ENCODE data around the gene LIPH.

Gene LIPH

DNA sequence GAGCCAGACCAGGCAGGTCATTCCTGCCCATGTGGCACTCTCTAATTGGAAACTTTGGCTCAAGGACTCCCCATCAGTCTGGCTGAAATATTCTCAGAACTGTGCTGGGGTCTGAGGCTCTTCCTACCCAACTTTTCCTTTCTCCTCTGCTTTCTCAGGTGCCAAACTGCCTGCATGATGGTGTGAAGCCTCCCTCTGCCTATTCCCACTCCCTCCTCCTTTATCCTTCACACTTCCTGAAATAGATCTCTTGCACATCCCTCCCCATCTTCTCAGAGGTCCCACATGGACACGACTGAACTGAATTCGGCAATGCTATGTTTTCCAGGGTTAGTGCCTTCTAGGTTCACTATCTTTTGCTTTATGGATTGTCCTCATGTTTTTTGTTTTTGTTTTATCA lies 12.5 kb downstream of the LIPH start:
- no peak for DNase-seq

DNA sequence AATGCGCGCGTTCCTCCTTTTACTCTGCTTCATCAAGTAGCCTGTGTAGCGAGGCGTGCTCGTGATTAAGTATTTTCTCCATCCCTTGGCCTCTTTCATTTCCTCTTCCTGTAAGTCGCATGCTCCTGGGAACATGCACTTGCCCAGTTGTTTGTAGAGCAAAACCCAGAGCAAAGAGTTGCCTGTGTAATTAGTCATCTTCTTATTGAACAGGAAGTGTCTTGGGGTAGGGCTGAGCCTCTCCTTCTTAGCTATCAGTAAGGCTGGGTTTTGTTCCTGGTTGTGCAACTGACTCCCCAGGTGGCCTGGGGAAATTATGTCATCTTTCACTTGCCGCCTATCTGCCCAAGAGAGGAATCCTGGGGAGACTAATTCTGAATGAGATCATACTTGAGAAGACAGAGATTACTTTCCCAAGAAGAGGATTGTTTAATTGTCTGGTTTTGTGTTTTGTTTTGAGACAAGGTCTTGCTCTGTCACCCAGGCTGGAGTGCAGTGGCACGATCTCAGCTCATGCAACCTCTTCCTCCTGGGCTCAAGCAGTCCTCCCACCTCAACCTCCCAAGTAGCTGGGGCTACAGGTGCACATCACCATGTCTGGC lies 14.9 kb downstream of the LIPH start:
- no peak for DNase-seq

DNA sequence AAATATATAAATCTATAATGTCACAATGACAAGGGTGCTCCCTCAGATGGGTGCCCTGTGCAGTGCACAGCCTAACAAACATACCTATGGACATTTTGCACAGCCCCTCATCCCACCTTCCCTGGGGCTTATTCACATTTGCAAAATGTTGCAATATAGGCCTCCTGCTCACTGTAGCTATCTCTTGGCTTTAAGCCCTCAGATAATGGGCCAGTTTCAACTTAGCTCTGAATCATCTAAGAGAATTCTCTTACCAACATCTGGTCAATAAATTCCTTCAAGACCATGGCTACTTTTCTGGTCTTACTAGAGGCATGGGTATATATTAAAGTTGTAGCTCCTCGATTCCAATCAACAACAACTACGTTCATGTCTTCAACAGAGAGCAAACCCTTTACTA lies 17.9 kb downstream of the LIPH start:
- DNase-seq: no peak

DNA sequence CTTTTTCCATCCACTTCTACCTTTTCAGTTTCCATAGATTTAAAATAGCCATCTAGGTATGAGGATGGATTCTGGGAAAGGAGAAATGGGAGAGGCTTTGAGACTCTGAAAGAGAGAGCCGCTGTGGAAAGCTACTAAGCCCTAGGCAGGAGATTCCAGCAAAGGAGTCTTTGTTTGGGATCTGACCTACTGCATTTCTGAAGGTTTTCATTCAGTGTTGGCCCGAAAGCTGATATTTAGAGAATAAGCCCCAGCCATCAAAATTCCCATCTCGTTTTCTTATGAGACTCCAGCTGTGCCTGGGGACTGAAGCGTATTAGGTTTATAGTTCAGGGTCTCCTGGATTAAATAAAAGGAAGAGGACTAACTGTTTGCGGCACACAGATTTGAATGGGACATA lies 19.5 kb downstream of the LIPH start:
- no peak for DNase-seq

DNA sequence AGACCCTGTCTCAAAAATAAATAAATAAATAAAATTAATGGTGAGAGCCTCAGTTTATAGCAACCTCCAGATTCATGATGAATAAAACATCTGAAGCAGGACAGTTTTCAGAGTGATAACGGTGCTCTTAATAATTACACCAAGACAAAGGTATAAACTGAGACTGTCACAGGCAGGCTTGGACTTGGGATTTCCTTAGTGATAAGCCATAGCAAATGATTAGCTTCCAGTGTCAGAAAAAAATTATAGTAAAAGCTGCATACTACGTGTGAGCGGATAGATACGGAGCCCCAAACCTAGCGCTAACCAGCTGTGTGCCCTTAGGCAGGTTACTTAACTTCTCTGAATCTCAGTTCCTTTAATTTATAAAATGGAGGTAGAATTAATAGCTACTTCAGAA lies 21.5 kb downstream of the LIPH start:
- no peak for DNase-seq

DNA sequence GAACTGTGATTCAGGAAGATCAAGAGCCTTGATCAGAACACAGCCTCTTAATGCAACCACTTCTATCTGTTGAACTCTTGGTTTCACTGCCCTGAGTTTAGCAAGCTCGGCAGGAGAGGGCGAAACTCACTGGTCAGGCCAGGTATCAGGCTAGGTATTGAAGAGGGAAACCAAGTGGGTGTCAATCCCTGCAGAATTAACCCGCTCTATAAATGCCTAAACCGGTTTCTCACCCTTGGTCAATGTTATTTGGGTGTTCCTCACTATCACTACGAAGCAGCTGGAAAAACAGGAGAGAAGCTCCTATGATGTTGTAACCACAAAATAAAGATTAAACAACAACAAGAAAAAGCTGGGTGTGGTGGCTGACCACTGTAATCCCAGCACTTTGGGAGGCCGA lies 23.9 kb downstream of the LIPH start:
- DNase-seq: no peak

DNA sequence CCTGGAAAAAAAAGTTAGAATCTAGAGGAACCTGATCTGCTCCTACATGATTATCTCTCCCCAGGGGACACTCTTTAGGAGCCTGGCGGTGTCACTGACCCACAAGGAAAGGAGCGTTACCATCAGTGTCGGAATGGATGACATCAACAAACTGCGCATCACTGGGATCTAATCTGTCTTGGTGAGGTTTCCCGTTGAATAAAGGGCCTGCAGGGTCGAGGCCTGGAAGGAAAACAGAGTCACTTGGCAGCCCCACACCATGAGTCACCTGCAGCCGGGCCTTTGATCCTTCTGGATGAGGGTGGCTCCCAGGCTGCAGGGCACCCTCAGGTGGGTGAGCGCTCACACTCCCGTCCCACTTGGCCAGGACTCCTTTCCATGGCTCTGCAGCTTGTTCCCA lies 25.0 kb downstream of the LIPH start:
- DNase-seq: no peak

GRCh38 chr3:185526349-185526951 lies 25.9 kb downstream of the LIPH start:
- no peak for DNase-seq

GRCh38 chr3:185521349-185522138 lies 30.8 kb downstream of the LIPH start:
- DNase-seq: no peak

DNA sequence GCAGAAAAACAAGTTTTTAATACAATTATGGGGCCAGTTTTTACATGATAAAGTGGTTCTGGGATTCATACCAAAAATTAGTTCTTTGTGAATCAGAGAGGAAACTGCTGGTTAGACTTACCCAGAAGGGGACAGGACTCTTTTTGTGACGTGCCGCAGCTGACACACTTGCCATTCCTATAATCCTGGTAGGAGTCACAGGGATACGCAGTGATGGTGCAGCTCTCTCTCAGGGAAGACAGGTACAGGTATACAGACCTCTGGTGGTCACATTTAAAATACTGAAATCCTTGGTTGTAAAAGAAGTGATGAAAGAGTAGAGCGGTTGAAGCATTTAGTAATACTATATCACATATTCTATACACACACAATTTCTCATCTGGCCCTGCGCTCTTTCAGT lies 33.4 kb downstream of the LIPH start:
- no peak for DNase-seq

GRCh38 chr3:185517387-185518130 lies 34.8 kb downstream of the LIPH start:
- no peak for DNase-seq

DNA sequence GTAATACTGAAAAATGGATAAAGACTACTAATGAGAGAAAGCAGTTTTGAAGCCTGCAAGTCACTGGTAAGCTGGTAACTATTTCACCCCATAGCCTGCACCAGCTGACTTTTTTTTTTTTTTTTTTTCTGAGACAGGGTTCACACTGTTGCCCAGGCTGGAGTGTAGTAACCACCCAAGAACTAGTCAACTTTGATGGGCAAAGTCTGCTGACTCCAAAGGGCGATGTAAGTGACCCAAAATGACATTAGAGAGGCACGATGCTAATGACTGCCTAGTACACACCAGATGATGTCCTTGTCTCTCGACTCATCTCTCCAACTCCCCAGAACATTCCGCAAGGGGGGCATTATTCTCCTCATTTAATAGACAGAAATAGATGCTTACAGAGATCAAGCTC lies 40.7 kb downstream of the LIPH start:
- DNase-seq: no peak

DNA sequence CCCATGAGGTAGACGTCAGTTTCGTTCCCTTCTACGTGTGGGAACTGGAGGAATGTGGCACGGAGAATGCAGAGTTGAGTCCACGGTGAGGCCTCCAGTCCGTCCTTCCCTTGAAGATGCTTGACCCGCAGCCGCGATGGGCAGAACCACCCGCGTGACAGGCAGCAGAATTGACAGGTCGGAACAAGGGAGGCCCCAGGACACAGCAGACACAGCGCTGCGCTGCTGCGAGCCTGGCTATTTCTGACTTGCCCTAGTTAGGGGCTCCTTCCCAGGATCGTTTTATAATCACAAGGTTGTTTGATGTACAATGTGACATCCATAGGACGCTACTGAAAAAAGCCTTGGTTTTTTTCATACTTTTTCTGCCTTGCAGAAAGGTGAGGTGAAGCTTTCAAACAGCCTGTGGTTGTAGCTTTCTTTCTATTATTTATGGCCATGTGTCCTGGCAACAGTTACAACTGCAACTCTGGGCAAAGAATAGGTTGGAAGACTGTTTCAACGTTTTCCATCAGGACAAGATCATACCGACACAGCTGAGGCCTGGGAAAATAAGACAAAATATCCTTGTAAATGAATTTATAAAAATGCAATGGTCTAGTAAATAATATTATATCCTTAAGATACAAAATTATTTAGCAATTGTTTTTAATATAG lies 43.9 kb downstream of the LIPH start:
- no peak for DNase-seq

- DNase-seq: no peak
Measured at GRCh38 chr3:185507883-185508282, 44.5 kb downstream of the LIPH start.

GRCh38 chr3:185504636-185505035 lies 47.8 kb downstream of the LIPH start:
- no peak for DNase-seq

DNA sequence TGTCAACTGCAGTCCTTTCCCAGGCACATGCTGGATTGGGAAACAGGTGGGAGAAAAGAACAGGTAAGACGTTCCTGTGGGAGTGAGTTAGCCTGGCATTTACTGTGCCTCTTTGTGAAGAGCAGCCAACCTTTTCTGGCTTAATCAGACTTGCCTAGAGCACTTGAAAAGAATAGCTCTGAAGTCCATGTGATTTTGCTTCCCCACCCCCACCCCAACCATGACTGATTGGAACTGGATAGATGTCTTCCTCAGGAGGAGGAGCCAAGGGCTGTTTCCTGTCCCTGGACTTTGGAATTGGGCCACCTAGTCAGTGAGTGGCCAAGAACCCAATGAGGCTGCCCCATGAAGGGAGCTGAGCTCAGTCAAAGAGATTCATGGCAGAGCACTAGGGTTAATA lies 48.9 kb downstream of the LIPH start:
- no peak for DNase-seq

DNA sequence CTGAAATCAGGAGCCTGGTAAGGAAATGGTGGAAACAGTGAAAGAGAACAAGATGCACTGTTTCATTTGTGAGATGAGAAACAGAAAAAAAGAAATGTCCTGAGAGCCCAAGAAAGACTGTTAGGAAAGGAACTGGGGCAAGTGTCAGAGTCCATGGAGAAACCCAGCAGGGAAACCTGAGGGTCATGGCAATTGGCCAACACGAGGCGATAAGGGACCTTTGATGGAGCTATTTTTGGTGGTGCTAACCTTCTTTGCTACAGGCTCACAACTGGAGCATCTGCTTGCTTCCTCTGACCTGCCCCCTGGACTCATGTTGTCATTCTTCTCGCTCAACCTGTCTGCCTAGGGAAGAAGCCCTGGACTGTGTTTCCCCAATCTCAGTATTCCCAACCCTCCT lies 49.4 kb downstream of the LIPH start:
- no peak for DNase-seq

DNA sequence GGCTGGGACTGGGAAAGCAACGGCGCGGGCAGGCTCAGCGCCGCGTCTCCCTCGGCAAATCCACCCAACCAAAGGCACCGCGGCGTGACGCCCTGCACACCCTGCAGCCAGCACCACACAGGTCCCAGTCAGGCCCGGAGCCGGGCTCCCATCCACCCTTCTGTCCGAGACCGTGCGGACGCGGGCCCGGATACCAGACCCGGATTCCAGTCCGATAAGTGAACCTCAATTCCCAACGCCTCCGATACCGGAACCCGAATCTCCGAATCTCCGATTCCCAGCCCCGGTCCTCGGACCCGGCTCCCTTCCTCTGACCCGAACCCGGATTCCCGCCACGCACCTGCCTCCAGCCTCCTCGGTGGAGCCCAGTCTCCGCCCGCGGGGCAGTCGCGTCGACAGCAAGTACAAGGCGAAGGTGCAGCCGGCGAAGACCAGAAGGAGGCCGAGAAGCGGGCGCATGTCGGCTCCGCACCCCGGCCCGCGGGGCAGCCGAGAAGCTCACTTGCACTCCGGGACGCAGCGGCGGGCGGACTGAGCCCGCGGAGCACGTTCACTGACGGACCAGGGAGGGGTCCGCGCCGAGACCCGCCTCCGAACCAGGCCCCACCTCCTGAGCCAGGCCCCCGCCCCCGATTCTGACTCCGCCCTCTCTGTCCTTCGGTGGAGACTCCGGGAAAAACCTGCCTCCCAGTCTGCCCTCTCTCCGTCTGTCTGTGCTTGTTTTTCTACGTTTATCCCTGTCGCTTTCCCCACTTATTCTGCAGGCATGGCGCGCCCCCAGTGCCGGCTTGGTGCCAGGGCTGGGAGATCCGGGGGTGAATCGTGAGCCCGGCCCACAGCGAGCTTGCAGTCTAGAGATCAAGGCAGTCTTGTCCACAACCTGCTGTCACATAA lies 53.6 kb downstream of the LIPH start, which contains the start of gene TMEM41A:
Gene TMEM41A, minus strand, starts transcription at position 533 of the 894 bp plus-strand sequence. Its CDS starts 74 bp downstream, at position 459.
- peak; percentile 82 for DNase-seq

DNA sequence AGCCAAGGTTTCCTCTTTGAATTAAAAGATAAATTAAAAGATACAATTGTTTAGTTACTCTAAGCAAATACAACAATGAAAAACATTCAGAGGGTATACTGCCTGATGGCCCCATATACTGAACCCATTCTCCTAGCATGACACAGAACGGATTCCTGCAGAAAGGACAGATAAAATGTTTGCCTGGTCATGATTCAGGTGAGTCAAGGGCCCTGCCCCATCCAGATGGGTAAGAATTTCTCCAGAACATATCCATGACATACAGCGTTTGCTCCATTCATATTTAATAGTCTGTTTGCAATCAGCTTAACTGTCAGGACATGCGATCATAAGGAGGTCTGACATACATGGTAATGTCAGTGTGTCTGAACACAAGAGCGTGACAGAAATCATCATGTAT lies 62.1 kb downstream of the LIPH start:
- DNase-seq: no peak

- no peak for DNase-seq
Measured at GRCh38 chr3:185489462-185489861, 62.9 kb downstream of the LIPH start.

- no peak for DNase-seq
Measured at GRCh38 chr3:185488465-185488864, 63.9 kb downstream of the LIPH start.

GRCh38 chr3:185486394-185486793 lies 66.0 kb downstream of the LIPH start:
- no peak for DNase-seq

Measured in effector CD8-positive, alpha-beta T cell (primary cell).